ENCODE results near the gene TRIM28.

- TF ChIP-seq POLR2A (IDR thresholded peaks at IDR 0.05; ENCODE audit: low read length) (no peak), GATA1 (IDR thresholded peaks at IDR 0.05; ENCODE audit: low read depth, low read length) (no peak)
Measured at GRCh38 chr19:58544591-58545285, 874 bp downstream of the TRIM28 start.

All from erythroblast (primary cell).